ENCODE measurements around the gene EMILIN2.

DNA sequence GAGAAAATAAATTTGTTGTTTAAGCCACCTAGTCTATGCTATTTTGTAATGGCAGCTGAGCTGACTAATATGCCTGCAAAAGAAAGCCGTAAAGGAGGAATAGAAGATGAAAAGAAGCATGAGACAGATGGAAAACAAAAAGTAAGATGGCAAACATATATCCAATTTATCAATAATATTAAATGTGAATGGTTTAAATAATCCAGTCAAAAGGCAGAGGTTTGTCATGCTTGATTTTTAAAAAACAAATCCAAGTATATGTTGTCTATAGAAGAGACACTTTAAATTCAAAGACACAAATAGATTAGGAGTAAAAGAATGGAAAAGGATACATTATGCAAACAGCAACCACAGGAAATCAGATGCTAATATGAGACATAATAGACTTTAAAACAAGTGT, 35.4 kb upstream of the EMILIN2 start:
- no peak for TF ChIP-seq ZNF384 (IDR thresholded peaks at IDR 0.05)
- TF ChIP-seq, protein P1, sequence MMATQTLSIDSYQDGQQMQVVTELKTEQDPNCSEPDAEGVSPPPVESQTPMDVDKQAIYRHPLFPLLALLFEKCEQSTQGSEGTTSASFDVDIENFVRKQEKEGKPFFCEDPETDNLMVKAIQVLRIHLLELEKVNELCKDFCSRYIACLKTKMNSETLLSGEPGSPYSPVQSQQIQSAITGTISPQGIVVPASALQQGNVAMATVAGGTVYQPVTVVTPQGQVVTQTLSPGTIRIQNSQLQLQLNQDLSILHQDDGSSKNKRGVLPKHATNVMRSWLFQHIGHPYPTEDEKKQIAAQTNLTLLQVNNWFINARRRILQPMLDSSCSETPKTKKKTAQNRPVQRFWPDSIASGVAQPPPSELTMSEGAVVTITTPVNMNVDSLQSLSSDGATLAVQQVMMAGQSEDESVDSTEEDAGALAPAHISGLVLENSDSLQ (IDR thresholded peaks at IDR 0.05): no peak
- TF ChIP-seq SP1 (IDR thresholded peaks at IDR 0.05): no peak
- no peak for TF ChIP-seq ELF4 (IDR thresholded peaks at IDR 0.05)
- no peak for TF ChIP-seq NFRKB (IDR thresholded peaks at IDR 0.05)
- no peak for TF ChIP-seq CTBP1 (IDR thresholded peaks at IDR 0.05; ENCODE audit: borderline replicate concordance)
- TF ChIP-seq FOXM1 (IDR thresholded peaks at IDR 0.05; ENCODE audit: borderline replicate concordance): no peak
